ENCODE measurements around the gene WDR45B.

The WDR45B gene

DNA sequence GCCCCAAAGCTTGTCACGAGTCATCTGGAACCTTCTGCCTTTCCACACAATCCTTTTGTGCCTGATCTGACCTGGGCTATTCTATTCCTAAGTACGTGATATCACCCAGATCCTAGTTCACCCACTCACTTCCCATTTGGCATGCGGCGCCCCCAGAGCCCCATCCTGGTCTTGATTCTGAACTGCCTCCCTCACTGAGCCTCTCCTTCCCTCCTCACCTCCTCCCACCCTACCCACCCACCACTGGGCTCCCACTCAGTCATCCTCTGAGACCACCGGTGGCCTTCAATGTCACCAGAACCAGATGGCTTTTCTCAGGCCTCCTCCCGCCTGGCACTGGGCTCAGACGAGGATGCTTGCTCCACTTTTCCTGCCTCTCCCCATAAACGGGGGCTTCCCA is 18.5 kb downstream of the WDR45B start:
- no peak for DNase-seq (ENCODE audit: low spot score)

DNA sequence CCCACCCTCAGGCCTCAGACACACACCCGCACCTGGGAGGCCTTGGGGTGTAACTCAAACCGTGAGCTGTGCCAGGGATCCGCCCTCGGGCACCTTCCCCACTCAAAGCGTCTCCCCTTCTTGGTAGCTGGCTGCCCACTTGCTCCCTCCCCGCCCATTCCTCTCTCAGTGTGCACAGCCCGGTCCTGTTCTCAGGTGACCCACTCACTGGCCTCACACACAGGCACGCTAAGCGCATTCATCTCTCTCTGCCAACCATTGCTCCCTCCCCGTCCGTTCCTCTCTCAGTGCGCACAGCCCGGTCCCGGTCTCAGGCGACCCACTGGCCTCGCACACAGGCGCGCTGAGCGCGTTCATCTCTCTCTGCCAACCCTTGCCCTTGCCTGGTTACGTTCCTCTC is 20.8 kb downstream of the WDR45B start:
- DNase-seq (ENCODE audit: low spot score), result no peak

DNA sequence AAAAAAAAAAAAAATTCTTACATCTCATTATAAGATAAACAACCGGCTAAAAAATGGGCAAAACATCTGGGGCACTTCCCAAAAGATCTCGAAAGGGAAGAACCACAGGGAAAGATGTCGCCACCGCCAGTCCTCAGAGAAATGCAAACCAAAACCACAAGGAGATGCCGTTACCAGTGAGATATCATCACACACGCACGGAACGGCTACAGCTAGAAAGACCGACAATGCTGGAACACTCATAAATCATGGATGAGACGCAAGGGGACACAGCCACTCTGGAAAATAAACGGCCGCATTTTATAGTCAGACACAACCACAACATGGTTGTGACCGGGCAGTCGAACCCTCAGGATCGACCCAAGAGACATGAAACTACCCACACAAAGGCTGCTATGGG is 24.5 kb downstream of the WDR45B start:
- DNase-seq (ENCODE audit: low spot score), result no peak

DNA sequence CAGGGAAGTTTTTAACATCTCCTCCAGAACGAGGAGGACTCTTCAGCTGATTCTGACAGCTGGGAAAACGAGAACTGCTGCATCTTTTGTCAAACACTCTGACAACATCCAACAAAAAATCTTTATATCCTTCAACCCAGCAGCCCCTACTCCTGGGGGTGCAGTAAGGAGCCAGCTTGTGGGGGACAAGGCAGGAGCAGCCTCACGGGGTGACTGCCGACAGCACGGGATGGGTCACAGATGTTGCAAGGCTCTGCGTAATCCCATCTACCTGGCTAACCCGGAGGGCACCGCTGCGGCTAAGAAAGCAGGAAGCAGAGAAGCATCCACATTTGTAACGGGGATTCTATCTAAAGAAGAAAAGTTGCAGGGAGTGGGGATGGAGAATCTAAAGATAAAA is 28.6 kb downstream of the WDR45B start:
- DNase-seq (ENCODE audit: low spot score), result no peak

- DNase-seq (ENCODE audit: low spot score), result no peak
These were observed 29.0 kb downstream of the WDR45B start for GRCh38 chr17:82619211-82619610.

GRCh38 chr17:82616021-82616711 is 32.1 kb downstream of the WDR45B start:
- DNase-seq (ENCODE audit: low spot score), result no peak

GRCh38 chr17:82615084-82616020 is 32.9 kb downstream of the WDR45B start:
- DNase-seq (ENCODE audit: low spot score), result no peak

DNA sequence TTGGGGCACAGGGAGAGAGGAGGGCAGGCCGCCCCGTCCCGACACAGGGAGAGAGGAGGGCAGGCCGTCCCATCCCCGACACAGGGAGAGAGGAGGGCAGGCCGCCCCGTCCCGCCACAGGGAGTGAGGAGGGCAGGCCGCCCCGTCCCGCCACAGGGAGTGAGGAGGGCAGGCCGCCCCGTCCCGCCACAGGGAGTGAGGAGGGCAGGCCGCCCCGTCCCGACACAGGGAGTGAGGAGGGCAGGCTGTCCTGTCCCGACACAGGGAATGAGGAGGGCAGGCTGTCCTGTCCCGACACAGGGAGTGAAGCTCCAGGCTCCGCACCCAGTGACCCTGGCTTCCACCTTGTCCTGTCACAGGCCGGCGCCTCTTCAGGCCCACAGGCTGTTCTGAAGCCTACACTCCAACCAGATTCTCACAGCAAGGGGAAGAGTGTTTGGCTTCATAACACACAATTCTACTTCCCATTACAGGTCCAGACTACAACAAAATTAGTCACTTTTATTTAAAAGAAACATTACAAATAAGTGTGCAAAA is 34.1 kb downstream of the WDR45B start:
- DNase-seq (ENCODE audit: low spot score), result no peak

DNA sequence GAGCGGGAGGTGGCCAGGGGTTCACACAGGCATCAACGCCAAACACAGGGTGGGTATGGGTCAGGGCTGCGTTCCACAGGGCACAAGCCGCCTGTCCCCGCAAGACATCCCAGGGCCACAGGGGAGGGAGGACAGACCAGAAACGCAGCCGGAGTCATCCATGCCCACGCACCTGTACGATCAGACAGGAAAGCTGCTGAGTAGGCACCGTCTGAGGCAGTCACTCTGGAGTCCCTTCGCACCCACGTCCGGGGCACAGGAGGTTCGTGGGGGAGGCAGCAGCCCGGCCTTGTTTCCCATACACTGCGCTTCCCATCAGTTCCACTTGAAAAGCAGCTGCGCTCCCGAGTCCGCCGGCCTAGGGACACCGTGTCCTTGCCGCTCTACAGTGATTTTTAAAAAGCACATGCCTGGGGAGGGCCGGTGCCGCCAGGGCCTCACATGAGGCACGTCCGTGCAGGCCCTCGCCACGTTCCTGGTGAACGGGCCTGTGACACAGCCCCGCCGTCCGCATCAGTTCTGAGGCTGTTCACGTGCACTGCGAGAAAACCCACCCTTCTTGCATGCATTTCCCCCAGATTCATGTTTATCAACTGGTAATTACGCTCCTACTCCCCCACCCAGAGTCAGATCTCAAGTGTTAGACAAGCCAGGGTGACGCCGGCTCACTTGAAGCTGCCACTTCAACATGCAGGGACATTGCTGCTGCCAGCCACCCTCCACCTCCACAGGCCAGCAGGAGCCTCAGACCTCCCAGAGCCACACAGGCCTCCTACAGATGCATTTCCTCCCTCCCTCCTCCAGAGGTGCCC is 34.8 kb downstream of the WDR45B start:
- no peak for DNase-seq (ENCODE audit: low spot score)

DNA sequence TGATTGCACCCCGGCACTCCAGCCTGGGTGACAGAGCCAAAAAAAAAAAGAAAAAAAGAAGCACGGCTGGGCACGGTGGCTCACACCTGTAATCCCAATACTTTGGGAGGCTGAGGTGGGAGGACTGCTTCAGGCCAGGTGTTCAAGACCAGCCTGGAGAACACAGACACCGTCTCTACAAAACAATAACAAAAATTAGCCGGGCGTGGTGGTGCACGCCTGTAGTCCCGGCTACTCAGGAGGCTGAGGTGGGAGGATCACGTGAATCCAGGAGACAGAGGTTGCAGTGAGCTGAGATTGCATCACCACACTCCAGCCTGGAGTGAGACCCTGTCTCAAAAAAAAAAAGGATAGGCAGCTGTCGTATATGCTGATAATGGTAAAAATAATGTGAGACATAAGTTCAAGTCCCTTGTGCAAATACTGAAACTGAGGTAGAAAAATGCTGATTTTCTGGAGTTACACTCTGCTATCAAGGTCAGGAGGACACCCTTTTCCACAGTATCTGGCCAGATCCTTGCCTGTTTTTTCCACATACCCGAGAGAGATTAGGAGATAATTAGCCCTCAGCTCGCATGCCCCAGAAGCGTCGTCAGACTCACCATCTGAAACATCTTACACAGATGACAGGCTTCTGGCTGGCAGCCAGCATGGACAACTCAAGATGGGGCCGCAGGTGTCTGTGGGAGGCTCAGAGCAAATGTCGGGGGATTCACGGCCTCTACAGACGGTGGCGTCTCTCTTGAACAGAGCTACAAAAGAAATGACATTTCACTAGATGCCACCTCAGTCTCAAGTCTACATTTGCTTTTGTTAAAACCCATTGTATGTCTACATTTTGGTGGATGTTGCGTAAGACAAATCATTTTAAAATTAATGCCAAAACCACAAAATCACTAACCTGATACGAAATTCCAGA is 36.8 kb downstream of the WDR45B start:
- DNase-seq (ENCODE audit: low spot score), result no peak

DNA sequence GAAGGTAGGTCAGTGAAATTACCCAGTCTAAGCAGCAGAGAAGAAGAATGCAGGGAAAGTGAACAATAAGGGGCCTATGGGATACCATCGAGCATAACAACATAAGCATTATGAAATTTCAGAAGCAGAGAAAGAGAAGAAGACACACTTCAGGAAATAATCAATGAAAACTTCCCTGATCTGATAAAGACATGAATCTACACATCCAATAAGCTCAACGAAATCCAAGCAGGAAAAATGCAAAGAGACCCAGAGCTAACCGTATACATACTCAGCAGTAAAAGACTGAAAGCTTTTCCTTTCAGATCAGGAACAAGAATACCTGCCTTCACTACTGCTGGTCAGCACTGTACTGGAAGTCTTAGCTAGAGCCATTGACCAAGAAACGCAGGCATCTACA is 38.6 kb downstream of the WDR45B start:
- no peak for DNase-seq (ENCODE audit: low spot score)

GRCh38 chr17:82608816-82609215 is 39.4 kb downstream of the WDR45B start:
- DNase-seq (ENCODE audit: low spot score), result no peak

DNA sequence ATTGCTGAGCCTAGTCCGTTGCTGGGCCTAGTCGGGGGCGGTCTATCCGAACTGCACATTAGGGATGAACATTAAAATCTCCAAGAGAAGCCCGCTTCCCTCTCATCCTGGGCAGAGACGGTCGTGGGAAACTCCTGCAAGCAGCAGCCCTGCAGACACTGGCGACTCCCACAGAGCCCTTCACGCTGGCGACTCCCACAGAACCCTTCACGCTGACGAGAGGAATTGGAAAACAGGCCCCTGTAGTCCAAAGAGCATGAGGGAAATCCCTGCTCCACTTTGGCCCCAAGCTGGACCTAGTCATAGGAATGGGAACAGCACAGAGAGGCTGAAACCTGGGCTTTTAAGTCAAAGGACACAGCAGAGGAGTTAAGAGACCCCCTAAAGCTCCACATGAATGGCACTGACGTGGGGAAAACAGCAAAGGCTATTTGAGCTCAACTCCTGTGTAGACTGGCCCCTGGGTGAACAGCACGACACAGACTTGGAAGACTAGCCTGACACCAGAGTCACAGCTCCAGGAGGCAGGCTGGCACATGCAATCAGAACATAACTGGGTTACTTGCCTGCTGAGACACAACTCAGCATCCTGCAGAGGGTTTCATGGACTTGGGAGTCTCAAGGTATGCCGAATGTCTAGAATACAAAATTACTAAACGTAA is 42.2 kb downstream of the WDR45B start:
- no peak for DNase-seq (ENCODE audit: low spot score)

- DNase-seq (ENCODE audit: low spot score), result no peak
These were observed 43.7 kb downstream of the WDR45B start for GRCh38 chr17:82604532-82604931.

GRCh38 chr17:82603981-82604448 is 44.2 kb downstream of the WDR45B start:
- no peak for DNase-seq (ENCODE audit: low spot score)

DNA sequence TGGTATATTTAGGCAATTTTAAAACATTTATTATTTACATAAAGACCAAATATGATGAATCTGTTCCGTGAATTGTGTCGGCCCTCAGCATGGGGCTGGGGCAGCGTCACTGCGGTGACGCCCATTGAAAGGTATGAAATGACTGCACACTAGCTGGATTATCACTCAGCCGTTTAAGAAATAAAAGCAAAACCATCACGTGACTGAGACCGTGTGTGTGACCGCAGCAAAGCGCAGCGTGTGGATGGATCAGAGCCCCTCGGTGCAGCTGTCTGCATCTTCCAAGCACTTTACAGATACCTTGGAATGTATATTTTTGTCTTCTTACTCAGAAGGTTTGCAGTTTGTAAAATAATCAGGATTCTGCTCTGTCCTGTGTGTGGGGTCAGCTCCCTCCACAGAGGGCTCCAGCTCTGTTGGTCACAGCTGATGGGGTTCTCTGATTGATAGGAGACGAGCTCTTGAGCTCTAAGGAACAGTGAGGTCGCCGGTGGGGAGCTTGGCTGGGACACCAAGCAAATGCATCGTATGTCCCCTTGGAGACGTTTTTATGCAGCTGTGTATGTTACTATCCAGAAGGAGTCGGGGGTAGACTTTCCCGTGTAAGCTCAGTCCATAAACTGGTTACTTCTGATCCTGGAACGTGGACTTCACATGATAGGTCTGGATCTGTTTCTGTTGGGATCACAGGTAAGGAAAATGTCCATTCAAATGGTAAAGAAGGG is 45.1 kb downstream of the WDR45B start:
- no peak for DNase-seq (ENCODE audit: low spot score)

DNA sequence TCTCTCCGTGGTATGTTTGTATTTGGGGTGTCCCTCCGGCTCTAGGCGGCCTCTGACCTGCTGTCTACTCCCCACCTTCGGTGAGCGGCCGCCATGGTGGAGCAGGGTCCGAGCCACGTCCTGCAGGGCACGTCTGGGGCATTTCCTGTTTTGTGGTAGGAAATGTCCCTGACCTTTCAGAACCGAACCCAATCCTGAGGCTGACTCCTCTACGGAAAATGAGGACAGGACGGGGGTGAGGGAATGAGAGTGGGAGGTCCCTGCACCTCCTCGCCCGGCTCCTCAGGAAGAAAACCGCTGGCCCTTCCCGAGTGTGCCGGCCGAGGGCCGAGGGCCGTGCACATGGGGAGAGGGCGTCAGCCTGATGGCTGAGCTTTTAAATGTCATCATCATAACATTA is 45.8 kb downstream of the WDR45B start:
- no peak for DNase-seq (ENCODE audit: low spot score)

- no peak for DNase-seq (ENCODE audit: low spot score)
These were observed 46.7 kb downstream of the WDR45B start for GRCh38 chr17:82601447-82602000.

- DNase-seq (ENCODE audit: low spot score), result no peak
These were observed 47.4 kb downstream of the WDR45B start for GRCh38 chr17:82600731-82601446.
